IMR-90 (cell line): Measurements from ENCODE around the gene NDUFAF4. TPM values are rescaled to one million over a fixed set of nuclear protein-coding genes. Genes with fewer than 3 reads are reported as not detected.

Source experiments
- ATAC-seq: fragments of 200-7000 bp; cut with Tn5 transposase; 2 replicates; pipeline ENCODE4 v1.9.1; 2020; ENCODE audit warnings: low read depth, mild to moderate bottlenecking, moderate library complexity
- BruUV-seq: library from RNA; stranded (reverse); fragments of 400-500 nt; replicated peaks from 2 replicates; lab custom pipeline; 2021; lab: Mats Ljungman, UMichigan
- CTCF ChIA-PET: fragments of 300-600 bp; formaldehyde crosslinking; extraction: SDS; loops from one replicate; lab custom pipeline; 2021; ENCODE audit warnings: antibody characterized with exemption; lab: Yijun Ruan, JAX
- POLR2A ChIA-PET: fragments of 300-600 bp; sonication (Branson Sonifier 250); formaldehyde crosslinking; loops from one replicate; lab custom pipeline; 2022; ENCODE audit warnings: antibody characterized with exemption; ENCODE audit not compliant: unreplicated experiment; lab: Charles Lee
- DNase-seq: peaks from one replicate; pipeline ENCODE4 v3.0.0; 2013
- H2AFZ ChIP-seq: replicated peaks from 2 replicates; pipeline ENCODE3; 2013; ENCODE audit warnings: low read length, mild to moderate bottlenecking; ENCODE audit not compliant: poor library complexity
- H2AK5ac ChIP-seq: 2 replicates; pipeline ENCODE4 v1.6.1; 2013; ENCODE audit warnings: low read depth, low read length, inconsistent platforms
- H2AK9ac ChIP-seq: replicated peaks from 2 replicates; pipeline ENCODE3; 2013; ENCODE audit warnings: mild to moderate bottlenecking, low read depth, low read length, moderate library complexity; ENCODE audit not compliant: poor library complexity
- H2BK120ac ChIP-seq: 2 replicates; pipeline ENCODE4 v1.6.1; 2013; ENCODE audit warnings: low read depth, low read length, inconsistent platforms
- H2BK15ac ChIP-seq: 3 replicates; pipeline ENCODE4 v1.6.1; 2013; ENCODE audit warnings: low read depth, low read length, inconsistent platforms
- H2BK20ac ChIP-seq: 2 replicates; pipeline ENCODE4 v1.6.1; 2013; ENCODE audit warnings: low read depth, mild to moderate bottlenecking, inconsistent platforms, low read length, moderate library complexity
- H2BK5ac ChIP-seq: 2 replicates; pipeline ENCODE4 v1.6.1; 2013; ENCODE audit warnings: mild to moderate bottlenecking, low read depth, low read length, inconsistent platforms; ENCODE audit not compliant: poor library complexity, severe bottlenecking
- H3K14ac ChIP-seq: replicated peaks from 2 replicates; pipeline ENCODE4 v1.6.1; 2013; ENCODE audit warnings: low read depth, low read length, inconsistent platforms
- H3K18ac ChIP-seq: 2 replicates; pipeline ENCODE4 v1.6.1; 2013; ENCODE audit warnings: low read depth, low read length, control low read depth
- H3K23ac ChIP-seq: 2 replicates; pipeline ENCODE4 v1.6.1; 2013; ENCODE audit warnings: low read depth, low read length, inconsistent platforms
- H3K27ac ChIP-seq: 2 replicates; pipeline ENCODE4 v1.5.1; 2013; ENCODE audit warnings: mild to moderate bottlenecking, control low read depth, low read length; ENCODE audit not compliant: insufficient read depth
- H3K27me3 ChIP-seq: 2 replicates; pipeline ENCODE4 v1.6.1; 2013; ENCODE audit warnings: low read length; ENCODE audit not compliant: control insufficient read depth, insufficient read depth
- H3K36me3 ChIP-seq: 2 replicates; pipeline ENCODE4 v1.6.1; 2013; ENCODE audit warnings: low read length, mixed read lengths; ENCODE audit not compliant: control insufficient read depth, insufficient read depth
- H3K4ac ChIP-seq: 2 replicates; pipeline ENCODE4 v1.6.1; 2013; ENCODE audit warnings: low read depth, low read length, inconsistent platforms
- H3K4me1 ChIP-seq: 2 replicates; pipeline ENCODE4 v1.6.1; 2013; ENCODE audit warnings: low read length, mixed read lengths; ENCODE audit not compliant: control insufficient read depth, insufficient read depth
- H3K4me2 ChIP-seq: 2 replicates; pipeline ENCODE4 v1.6.1; 2013; ENCODE audit warnings: low read depth, mild to moderate bottlenecking, control low read depth, low read length, moderate library complexity
- H3K4me3 ChIP-seq: 2 replicates; pipeline ENCODE4 v1.5.1; 2013; ENCODE audit warnings: low read depth, mild to moderate bottlenecking, control low read depth, low read length, moderate library complexity; ENCODE audit not compliant: insufficient read depth
- H3K56ac ChIP-seq: 2 replicates; pipeline ENCODE4 v1.6.1; 2013; ENCODE audit warnings: low read length, inconsistent platforms; ENCODE audit not compliant: insufficient read depth; ENCODE audit errors: extremely low read depth
- H3K79me1 ChIP-seq, 2 experiments: 2 replicates each; pipeline ENCODE4 v1.6.1; 2013; ENCODE audit warnings: low read length in 2 of 2, inconsistent platforms in 1 of 2, low read depth in 1 of 2
- H3K9ac ChIP-seq: 2 replicates; pipeline ENCODE4 v1.6.1; 2013; ENCODE audit warnings: low read depth, low read length, control low read depth
- H3K9me1 ChIP-seq: 2 replicates; pipeline ENCODE4 v1.6.1; 2013; ENCODE audit warnings: low read length, inconsistent platforms; ENCODE audit not compliant: insufficient read depth
- H3K9me3 ChIP-seq: 2 replicates; pipeline ENCODE4 v1.6.1; 2013; ENCODE audit warnings: low read length; ENCODE audit not compliant: control insufficient read depth, insufficient read depth
- H4K20me1 ChIP-seq: 2 replicates; pipeline ENCODE4 v1.6.1; 2013; ENCODE audit warnings: low read length, inconsistent platforms; ENCODE audit not compliant: insufficient read depth
- H4K5ac ChIP-seq: 2 replicates; pipeline ENCODE4 v1.6.1; 2013; ENCODE audit warnings: mild to moderate bottlenecking, low read depth, low read length, control low read depth
- H4K8ac ChIP-seq, 2 experiments: 2 replicates each; pipeline ENCODE4 v1.6.1; 2013; ENCODE audit warnings: low read depth in 2 of 2, low read length in 2 of 2, control low read depth in 1 of 2, inconsistent platforms in 1 of 2
- H4K91ac ChIP-seq: 2 replicates; pipeline ENCODE4 v1.6.1; 2013; ENCODE audit warnings: low read depth, low read length, inconsistent platforms; ENCODE audit not compliant: insufficient read depth
- BHLHE40 ChIP-seq: fragments of 150-350 bp; IDR thresholded peaks from 2 replicates; pipeline ENCODE4 v1.6.1; 2016; ENCODE audit warnings: mild to moderate bottlenecking, low read depth, low read length
- CEBPB ChIP-seq: IDR thresholded peaks from 2 replicates; pipeline ENCODE4 v1.6.1; 2012; ENCODE audit warnings: low read depth, low read length, improper control_type of control experiment
- CHD1 ChIP-seq: IDR thresholded peaks from 2 replicates; pipeline ENCODE4 v1.6.1; 2012; ENCODE audit warnings: low read depth, low read length, improper control_type of control experiment
- FOS ChIP-seq: fragments of 150-350 bp; IDR thresholded peaks from 2 replicates; pipeline ENCODE4 v1.6.1; 2016; ENCODE audit warnings: low read depth, low read length
- MAFK ChIP-seq: IDR thresholded peaks from 2 replicates; pipeline ENCODE4 v1.6.1; 2012; ENCODE audit warnings: low read depth, low read length, improper control_type of control experiment
- MAZ ChIP-seq: IDR thresholded peaks from 2 replicates; pipeline ENCODE4 v1.6.1; 2012; ENCODE audit warnings: low read depth, mild to moderate bottlenecking, low read length, improper control_type of control experiment, moderate library complexity, borderline replicate concordance
- MXI1 ChIP-seq: IDR thresholded peaks from 2 replicates; pipeline ENCODE4 v1.6.1; 2012; ENCODE audit warnings: low read depth, mild to moderate bottlenecking, low read length, moderate library complexity, borderline replicate concordance
- NFE2L2 ChIP-seq: fragments of 150-350 bp; IDR thresholded peaks from 2 replicates; pipeline ENCODE4 v1.6.1; 2016; ENCODE audit warnings: low read depth, mild to moderate bottlenecking, low read length
- POLR2A ChIP-seq: IDR thresholded peaks from 2 replicates; pipeline ENCODE4 v1.6.1; 2012; ENCODE audit warnings: mild to moderate bottlenecking, low read depth, low read length
- RAD21 ChIP-seq: IDR thresholded peaks from 2 replicates; pipeline ENCODE4 v1.6.1; 2012; ENCODE audit warnings: low read length, improper control_type of control experiment
- RCOR1 ChIP-seq: IDR thresholded peaks from 2 replicates; pipeline ENCODE4 v1.6.1; 2012; ENCODE audit warnings: mild to moderate bottlenecking, low read length, improper control_type of control experiment; ENCODE audit not compliant: insufficient replicate concordance
- RFX5 ChIP-seq: IDR thresholded peaks from 2 replicates; pipeline ENCODE4 v1.8.0; 2012; ENCODE audit warnings: low read depth, mild to moderate bottlenecking, low read length, moderate library complexity
- SMC3 ChIP-seq: fragments of 150-350 bp; IDR thresholded peaks from 2 replicates; pipeline ENCODE4 v1.6.1; 2016; ENCODE audit warnings: low read depth, mild to moderate bottlenecking, antibody characterized with exemption, low read length, moderate library complexity
- WGBS, 2 experiments: methylation state at CpG; one replicate each; pipeline versions ENCODE4 v1.1.5 to v1.1.7; 2013; ENCODE audit warnings: missing lambda C conversion rate in 2 of 2; ENCODE audit not compliant: insufficient read length in 1 of 2; ENCODE audit errors: extremely low coverage in 2 of 2; 5-methylcytosine and 5-hydroxymethylcytosine counted together
- dilution Hi-C: fragments of 300-500 bp; cut with HindIII; formaldehyde crosslinking; loops from one replicate; pipeline ENCODE4 v1.14.3; 2018; ENCODE audit warnings: low sequenced_read_pairs; ENCODE audit not compliant: unreplicated experiment
- in situ Hi-C: fragments of 300-500 bp; cut with MboI; formaldehyde crosslinking; loops from 3 replicates; pipeline ENCODE4 v1.14.3; 2019; ENCODE audit warnings: low sequenced_read_pairs, inconsistent platforms, mixed read lengths
- intact Hi-C: fragments of 100-400 bp; cut with micrococcal nuclease; formaldehyde crosslinking; loops from 2 replicates; pipeline ENCODE4 v1.10.0; 2022
- polyA plus RNA-seq, 3 experiments: library from polyadenylated mRNA; depleted of rRNA; stranded (reverse); fragments of >200 nt; gene quantifications; 2 replicates each; pipeline ENCODE4 v1.2.3, GENCODE V29; 2012; ENCODE audit warnings: low replicate concordance in 1 of 3
- total RNA-seq: library from RNA; depleted of rRNA; stranded (reverse); fragments of >200 nt; gene quantifications from 2 replicates; pipeline ENCODE4 v1.2.3, GENCODE V29; 2012
- TF ChIP-seq, protein P1 (sequence below): fragments of 150-350 bp; IDR thresholded peaks from 2 replicates; pipeline ENCODE4 v1.6.1; 2017; ENCODE audit warnings: mild to moderate bottlenecking, antibody characterized with exemption, low read length, low read depth
- TF ChIP-seq, protein P2 (sequence below): fragments of 150-350 bp; IDR thresholded peaks from 2 replicates; pipeline ENCODE4 v1.6.1; 2016; ENCODE audit warnings: low read depth, mild to moderate bottlenecking, low read length, moderate library complexity, borderline replicate concordance
- TF ChIP-seq, protein P3 (sequence below): conservative IDR thresholded peaks from 2 replicates; pipeline ENCODE4 v1.5.1; 2012; ENCODE audit warnings: mild to moderate bottlenecking, low read depth, low read length, improper control_type of control experiment

NDUFAF4 gene
- total and polyA plus RNA-seq, 2 of the 4 experiments (the other 2 are of a cell fraction): 6.3 to 13.4 TPM

DNA sequence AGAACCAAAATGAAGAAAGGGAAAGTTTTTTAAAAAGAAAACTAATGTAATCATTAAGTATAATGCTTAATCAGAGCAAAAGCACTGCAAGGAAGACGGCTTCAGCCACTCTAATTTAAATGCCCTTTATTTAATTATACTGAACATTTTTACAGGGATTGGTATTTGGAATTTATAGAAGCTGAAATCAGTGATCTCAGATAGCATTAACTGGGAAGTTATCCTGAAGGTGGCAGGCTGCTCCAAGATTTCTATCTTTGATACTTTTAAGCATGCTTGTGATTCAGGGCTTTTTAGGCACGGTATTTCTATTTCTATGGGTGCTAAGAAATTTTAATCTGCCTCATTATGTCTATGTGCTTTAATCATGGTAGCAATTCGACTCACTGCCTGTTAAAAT is 1.3 kb upstream of the NDUFAF4 start:
- Histone ChIP-seq H3K36me3 (peaks cover 2% of the 10 kb centered on the region; the same call in 1 of the 2 replicates), H4K8ac (no peak overlapping the region; a peak in 1 of 4 replicates), H3K4ac (no peak overlapping the region), H3K9ac (no peak overlapping the region), H4K91ac (no peak overlapping the region), H3K56ac (no peak overlapping the region), H3K4me3 (no peak overlapping the region), H3K4me1 (no peaks in the 10 kb centered on the region), H3K79me1 (peaks cover 4 to 7% of the 10 kb centered on the region in 2 experiments; a peak in 1 of 4 replicates), H3K14ac (no peak overlapping the region), H3K18ac (no peak overlapping the region), H2AFZ (no peak overlapping the region), H3K9me1 (peaks cover 2% of the 10 kb centered on the region; the same call in 1 of the 2 replicates), H2AK5ac (no peak overlapping the region), H3K4me2 (no peak overlapping the region), H4K5ac (no peak overlapping the region), H2BK120ac (no peak overlapping the region), H2BK15ac (no peak overlapping the region), H4K20me1 (no peaks in the 10 kb centered on the region), H2BK20ac (no peak overlapping the region), H3K23ac (no peak overlapping the region), H2AK9ac (no peak overlapping the region), H3K27me3 (peaks cover 2% of the 10 kb centered on the region), H2BK5ac (no peak overlapping the region), H3K27ac (no peak overlapping the region), H3K9me3 (no peaks in the 10 kb centered on the region)
- intact Hi-C loops: loop anchor here (1.0 to 5.0 kb wide), 4 partner anchors 87 to 357 kb away; no protein-coding TSS in a partner anchor
- CTCF ChIA-PET: interaction anchor here (0.9 to 2.2 kb wide), 7 partner anchors 8 to 283 kb away, joined by 3 to 11 read pairs (median 4); no protein-coding TSS in a partner anchor
- dilution Hi-C loops: no loop called here
- POLR2A ChIA-PET: no interaction called here
- TF ChIP-seq, protein P1, sequence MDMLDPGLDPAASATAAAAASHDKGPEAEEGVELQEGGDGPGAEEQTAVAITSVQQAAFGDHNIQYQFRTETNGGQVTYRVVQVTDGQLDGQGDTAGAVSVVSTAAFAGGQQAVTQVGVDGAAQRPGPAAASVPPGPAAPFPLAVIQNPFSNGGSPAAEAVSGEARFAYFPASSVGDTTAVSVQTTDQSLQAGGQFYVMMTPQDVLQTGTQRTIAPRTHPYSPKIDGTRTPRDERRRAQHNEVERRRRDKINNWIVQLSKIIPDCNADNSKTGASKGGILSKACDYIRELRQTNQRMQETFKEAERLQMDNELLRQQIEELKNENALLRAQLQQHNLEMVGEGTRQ: no peak
- TF ChIP-seq RCOR1 (no peak), MAZ (no peak), MXI1 (no peak), RFX5 (no peak), MAFK (no peak), CHD1 (no peak), POLR2A (no peak), NFE2L2 (no peak), CEBPB (no peak), BHLHE40 (no peak), FOS (no peak), RAD21 (peak; percentile 70), SMC3 (peak; percentile 40)
- TF ChIP-seq, protein P2, sequence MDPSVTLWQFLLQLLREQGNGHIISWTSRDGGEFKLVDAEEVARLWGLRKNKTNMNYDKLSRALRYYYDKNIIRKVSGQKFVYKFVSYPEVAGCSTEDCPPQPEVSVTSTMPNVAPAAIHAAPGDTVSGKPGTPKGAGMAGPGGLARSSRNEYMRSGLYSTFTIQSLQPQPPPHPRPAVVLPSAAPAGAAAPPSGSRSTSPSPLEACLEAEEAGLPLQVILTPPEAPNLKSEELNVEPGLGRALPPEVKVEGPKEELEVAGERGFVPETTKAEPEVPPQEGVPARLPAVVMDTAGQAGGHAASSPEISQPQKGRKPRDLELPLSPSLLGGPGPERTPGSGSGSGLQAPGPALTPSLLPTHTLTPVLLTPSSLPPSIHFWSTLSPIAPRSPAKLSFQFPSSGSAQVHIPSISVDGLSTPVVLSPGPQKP: no peak
- TF ChIP-seq, protein P3, sequence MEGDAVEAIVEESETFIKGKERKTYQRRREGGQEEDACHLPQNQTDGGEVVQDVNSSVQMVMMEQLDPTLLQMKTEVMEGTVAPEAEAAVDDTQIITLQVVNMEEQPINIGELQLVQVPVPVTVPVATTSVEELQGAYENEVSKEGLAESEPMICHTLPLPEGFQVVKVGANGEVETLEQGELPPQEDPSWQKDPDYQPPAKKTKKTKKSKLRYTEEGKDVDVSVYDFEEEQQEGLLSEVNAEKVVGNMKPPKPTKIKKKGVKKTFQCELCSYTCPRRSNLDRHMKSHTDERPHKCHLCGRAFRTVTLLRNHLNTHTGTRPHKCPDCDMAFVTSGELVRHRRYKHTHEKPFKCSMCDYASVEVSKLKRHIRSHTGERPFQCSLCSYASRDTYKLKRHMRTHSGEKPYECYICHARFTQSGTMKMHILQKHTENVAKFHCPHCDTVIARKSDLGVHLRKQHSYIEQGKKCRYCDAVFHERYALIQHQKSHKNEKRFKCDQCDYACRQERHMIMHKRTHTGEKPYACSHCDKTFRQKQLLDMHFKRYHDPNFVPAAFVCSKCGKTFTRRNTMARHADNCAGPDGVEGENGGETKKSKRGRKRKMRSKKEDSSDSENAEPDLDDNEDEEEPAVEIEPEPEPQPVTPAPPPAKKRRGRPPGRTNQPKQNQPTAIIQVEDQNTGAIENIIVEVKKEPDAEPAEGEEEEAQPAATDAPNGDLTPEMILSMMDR: peak; percentile 65
- DNase-seq (peak; percentile 55), ATAC-seq (no peak)
- in situ Hi-C loops: loop anchor here (5.0 to 10.0 kb wide), 2 partner anchors 158 to 274 kb away; no protein-coding TSS in a partner anchor
- WGBS, 2 experiments: no CpG with 5 or more reads among the region's 3 CpGs
- BruUV-seq: no TSS peak
